OCI-M1 (cell line): Measurements from ENCODE around the gene WEE2.
"Not testable (repeated sequence)": the region's sequence is repeated elsewhere in the genome, so short reads cannot be mapped to it uniquely, and the experiment has no call there.

Experiments
- DNase-seq: peaks from one replicate; lab custom pipeline; 2025; lab: John Stamatoyannopoulos, UW

Gene WEE2

DNA sequence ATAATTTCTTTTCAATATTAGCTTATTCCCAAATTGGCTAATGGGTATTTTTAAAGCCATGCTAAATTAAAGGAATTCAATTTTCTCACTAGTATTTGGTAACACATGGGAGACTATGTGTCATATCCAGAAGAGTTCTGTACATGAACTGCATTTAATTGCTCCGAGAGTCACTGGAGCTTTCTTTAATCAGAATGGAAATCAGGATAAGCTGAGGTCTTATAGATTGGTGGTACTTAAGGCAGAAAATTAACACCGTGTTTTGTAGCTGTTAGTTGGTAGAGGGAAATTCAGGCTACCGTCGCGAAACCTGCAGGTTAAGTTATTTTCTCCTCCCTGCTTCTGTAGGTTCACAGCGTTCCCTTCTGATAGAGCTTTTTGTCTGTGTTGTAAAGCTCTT lies at the start of gene WEE2:
Gene WEE2 (plus strand): TSS at position 3 of the 400 bp plus-strand sequence. CDS start 406 bp downstream, outside the sequence.
- no peak for DNase-seq

DNA sequence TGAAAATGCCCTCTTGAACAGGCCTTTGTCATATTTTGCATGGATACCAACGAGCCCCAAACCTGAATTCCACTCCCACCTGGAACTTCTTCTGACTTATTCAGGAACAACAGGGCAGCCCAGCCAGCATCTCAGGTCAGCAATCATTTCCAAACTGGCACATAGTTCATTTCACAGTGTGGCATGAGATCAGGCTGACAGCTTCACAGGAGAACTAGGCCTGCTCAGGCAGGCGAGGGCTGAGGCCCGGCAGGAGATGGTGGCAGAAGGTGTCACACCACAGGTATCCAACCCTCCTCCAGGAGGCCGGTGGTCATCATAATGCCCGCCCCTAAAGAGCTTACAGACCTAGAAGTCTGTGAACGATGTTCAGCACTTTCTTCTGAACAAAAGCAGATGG lies 48.7 kb upstream of the WEE2 start:
- no peak for DNase-seq

DNA sequence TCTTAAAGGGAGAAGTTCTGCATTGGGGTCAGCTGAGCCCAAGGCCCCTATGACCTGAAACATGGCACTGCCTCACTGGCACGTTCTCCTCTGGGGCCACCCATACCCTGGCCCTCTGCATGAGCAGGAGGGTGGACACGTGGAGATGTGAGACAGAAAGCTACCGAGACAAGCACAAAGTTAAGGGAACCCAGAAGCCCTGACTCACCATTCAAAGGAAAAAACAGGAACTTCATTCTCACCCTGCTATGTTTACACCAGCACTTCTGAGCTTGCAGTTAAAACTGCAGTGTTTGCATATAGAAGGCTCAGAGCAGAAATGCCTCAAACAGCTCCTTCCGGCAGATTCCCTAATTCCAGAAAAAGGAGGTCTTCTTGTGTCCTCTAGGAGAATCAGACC lies 47.9 kb upstream of the WEE2 start:
- DNase-seq = peak; percentile 73

DNA sequence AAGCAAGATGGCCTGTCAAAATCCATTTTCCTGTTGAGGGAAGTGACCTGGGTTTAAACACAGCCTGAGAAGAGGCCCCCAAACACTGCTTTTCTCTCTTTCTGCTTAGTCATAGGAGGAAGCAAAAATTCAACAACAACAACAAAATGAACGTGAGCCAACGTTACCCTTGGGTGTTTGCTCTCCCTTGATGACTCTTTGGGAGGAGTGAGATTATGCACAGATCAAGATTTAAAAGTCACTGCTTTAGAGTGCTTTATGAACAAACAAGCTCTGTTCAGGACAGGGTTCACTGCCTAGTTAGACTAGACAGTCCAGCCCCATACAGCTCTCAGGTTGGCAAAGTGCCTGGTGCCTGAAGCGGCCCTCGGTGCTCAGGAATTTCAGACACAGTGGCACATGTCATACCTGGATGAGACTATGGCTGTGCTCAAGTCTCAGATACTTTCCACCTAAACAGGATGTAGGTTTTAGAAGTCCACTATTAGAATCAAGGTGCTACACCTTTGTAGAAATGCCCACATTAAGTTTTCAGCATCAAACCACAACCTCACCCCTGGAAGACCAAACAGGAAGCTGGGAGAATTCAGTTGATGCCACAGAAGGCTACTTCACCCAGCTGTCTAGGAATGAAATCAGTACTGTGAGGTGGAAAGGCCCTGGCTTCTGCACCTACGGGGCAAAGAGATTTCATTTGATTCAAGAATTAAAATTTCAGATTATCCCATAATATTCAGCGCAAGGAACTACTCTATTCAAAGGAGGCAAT lies 44.9 kb upstream of the WEE2 start:
- DNase-seq = peak; percentile 1

DNA sequence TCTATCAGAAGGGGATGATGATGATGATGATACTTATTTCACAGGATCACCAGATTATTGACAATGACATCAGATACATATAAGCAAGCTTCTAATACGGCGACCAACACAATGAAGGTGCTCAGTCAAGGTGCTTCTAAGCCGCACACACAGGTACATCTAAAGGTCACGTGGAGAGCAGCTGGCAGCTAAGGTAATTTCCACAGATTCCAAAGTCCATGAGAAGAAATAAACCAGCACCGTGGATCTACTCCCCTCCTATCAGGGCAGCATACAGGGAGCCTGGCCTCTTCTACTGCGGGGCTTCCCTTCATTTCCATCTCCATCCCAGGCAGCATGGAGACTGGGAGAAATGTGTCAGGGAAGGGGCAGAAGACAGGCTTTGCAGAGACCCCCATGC lies 43.7 kb upstream of the WEE2 start:
- DNase-seq = no peak

DNA sequence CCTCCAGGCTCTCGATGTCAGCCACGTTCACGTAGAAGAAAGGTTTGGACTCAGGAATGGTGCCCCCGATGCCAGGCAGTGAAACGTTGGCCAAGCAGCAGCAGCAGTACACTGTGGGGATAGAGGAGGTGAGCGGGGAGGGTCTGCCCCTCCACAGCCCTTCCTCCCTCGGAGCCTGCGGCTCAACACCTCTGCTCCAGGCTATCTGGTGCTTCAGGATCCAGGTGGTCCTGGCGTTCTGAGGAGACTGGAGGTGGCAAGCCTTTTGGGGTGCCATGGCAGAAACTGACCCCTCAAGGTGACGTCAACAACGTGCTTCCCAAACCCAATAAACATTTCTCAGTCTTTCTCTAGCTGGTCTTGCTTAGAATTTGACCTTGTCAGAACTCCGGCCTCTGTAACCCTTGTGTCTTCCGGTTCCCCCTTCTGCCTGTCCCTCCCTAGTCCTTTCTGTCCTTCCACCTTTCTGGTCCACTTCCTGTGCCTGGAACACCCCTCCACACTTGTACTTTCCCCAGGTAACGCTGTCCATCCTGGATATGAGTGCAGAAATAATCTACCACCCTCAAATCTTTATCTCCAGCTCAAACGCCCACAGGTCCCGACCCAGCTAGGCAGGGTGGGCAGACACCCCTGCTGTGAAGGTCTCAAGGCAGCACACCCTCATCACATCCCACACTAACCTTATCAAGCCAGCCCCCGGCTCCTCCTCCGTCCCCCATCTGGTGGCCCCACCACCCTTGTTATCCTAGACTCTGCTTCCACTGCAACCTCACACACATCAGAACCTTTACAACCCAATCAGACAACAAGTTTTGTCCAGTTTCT lies 42.7 kb upstream of the WEE2 start:
- no peak for DNase-seq

DNA sequence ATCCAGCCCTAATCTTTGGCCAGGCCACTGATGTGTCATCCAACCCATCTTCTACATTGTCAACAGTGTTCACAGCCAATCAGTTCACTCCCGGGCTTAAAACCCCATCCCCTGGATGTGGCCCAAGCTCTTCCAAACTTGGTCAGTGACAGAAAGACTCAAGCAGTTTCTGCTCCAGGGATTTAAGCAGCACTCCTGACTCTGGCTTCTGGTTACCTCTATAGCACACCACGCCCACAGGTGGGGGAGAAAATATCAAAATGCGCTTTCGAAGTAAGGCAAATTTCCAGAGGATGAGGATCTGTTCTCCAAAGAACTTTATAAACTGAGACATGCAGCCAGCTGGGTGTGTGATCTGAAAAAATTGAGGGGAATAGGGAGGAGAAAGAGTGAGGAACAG lies 42.1 kb upstream of the WEE2 start:
- no peak for DNase-seq

DNA sequence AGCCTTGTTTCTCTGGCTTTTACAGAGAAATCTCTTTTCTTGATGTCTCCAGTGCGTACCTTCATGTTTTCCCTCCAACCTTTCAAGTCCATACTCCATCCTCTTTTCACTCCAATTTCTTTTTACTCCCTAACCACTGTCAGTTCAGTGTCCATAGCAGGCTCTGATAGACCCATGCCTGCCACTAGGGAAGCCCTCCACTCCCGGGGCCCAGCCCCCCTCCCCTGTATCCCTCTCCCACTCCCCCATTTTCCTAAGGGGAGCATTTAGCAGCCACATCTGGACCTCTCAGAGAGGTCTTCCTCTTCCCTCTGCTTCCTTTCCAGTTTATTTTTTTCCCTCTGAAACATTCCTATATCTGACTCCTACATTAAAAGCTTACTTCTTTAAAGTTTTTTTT lies 39.3 kb upstream of the WEE2 start:
- no peak for DNase-seq

DNA sequence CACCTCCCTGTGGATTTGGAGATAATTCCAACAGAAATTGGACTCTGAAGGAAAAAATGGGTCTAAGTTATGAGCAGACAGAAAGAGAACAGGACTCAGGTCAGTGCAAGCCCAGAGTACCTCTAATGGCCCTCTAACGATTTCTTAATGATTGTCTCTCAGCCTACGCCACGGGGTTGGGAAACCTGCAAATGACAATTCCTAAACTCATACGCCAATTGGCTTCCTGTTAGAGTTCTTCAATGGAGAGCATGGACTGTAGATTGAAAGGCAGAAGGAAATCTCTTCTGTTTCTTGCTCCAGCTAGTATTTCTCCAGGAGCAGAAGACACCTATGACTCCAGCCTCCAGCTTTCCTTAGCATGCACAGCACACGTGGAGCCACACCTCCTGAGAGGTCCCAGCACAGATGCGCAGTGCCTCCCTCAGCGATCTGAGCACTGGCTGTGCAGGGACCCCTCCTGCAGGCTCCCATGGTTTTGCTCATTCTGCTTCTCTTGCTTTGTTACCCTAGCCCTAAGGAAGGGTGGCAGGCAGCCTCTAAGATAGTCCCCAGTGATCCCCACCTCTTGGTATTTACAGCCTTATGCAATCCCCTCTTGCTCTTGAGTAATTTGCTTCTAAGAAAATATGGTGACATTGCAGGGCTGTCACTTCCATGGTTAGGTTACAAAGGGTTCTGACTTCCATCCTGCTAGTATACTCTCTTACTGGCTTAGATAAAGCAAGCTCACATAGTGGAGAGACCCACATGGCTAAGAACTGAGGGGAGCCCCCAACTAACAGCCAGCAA lies 36.3 kb upstream of the WEE2 start:
- DNase-seq = peak; percentile 5

DNA sequence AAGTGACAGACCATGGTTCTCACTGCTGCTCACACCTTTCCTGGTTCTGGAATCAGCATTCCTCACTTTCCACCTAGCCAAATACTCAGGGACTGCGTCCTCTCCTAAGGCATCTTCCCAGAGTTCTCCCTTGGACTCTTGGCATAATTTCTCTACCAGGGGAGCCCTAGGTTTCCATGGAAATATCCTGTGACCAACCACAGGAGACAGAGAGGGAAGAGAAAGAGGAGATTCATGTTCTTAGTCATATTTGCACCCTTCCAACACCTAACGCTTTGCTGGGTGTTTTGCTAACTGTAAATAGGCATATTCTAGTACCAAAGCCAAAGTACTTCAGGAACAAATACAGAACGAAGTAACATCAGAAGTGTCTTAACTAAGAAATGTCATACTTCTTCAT lies 34.8 kb upstream of the WEE2 start:
- DNase-seq = no peak

DNA sequence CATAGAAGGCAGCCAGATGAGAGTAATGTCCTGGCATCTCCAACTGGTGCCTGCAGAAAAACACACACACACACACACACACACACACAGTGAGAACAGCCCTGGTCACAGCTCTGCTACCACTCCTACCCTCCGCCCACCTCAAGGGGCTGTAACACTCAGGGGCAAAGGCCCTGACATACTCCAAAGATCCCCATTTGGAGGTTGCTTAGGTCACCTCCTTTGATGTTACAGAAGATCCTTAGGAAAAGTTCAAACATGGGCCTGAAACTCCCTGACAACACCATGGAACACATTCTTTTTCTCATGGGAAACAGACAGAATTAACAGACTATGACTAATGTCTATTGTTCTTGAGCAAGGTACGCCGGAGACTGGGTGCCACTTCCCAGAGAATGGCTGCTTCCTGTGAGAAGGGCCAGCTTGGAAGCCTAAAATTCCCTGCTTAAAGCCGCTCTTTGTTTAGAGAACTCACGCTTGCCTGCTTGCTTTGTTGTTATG lies 33.9 kb upstream of the WEE2 start:
- no peak for DNase-seq

DNA sequence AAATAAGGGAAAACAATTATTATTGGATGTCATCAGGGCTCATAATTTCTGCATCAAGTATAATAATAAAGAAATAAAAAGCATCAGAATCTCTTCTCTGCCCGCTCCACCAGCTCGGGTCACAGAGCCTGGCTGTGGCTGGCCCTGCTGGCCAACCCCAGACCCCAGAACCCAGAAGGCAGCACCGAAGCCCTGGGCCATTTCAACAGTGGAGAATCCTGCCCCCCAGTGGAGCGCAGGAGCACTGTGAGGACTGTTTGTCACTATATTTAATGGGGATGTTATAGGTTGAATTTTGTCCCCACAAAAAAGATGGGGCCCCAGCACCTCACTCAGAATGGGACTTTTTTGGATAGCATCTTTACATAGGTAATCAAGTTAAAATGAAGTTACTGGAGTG lies 33.5 kb upstream of the WEE2 start:
- DNase-seq = peak; percentile 4

DNA sequence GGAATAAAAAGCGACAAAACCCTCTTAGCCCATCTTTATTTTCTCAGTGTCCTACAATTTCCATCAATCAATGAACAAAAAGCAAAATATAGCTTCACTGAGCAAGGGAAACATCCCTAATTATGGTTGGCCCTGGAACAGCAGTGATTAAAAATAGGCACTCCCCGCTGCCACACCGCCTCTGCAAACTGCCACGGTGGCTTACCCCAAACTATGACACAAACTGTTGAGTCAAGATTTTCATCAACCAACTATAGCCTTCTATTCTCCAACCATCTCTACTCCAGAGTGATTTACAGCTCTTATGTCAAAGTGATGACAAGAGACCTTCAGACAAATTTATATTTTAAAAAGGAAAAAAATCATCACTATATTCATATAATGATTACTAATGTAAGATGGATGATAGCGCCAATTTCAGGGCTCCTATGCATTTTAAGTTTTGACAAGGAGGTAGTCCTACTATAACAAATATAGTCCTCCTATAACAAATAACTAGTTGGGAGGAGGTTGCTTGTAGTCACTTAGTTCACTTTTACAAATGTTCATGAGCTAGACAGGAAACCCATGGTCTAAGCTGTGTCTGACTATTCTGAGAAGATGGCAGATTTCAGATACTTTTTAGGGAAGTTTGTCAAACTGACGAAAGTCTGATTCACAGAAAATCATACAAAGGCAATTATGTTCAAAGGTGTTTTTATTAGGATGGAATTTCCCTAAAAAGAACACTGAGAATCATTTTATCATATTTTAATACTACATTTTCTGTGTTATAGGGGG lies 32.5 kb upstream of the WEE2 start:
- peak; percentile 35 for DNase-seq

DNA sequence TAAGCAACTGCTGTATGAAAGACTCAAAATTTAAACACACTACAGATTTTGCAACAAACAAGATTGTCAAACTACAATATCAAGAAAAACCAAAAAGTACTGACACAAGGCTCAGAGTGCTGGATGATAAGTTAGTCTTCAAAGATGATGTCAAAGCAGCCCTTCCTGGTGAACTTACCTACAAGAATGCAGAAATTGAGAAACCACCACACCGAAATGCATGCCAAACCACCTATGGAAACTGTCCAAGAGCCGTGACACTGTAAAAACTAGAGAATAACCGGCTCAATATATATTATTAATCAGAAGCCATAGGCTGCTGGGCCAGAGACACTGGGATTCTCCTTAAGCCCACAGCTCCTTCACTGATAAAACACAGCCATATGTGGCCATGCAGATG lies 31.5 kb upstream of the WEE2 start:
- DNase-seq = no peak

DNA sequence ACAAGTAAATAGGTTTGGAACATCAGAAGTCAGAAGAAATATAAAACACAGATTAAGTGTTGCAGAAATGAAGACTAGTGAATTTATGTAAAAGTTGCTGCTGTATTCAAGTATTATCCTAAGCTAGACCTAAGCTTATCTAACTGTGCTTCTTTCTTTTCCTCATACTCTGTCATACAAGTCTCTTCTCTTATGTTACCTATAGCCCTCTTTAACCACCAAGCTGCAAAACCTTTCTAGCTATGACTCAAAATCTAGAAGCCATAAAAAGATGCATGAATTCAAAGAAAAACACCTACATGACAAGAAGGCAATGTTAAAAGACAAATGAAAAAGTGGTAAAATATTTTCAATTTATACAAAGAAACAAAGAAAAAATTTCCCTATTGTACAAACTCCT lies 29.1 kb upstream of the WEE2 start:
- no peak for DNase-seq

DNA sequence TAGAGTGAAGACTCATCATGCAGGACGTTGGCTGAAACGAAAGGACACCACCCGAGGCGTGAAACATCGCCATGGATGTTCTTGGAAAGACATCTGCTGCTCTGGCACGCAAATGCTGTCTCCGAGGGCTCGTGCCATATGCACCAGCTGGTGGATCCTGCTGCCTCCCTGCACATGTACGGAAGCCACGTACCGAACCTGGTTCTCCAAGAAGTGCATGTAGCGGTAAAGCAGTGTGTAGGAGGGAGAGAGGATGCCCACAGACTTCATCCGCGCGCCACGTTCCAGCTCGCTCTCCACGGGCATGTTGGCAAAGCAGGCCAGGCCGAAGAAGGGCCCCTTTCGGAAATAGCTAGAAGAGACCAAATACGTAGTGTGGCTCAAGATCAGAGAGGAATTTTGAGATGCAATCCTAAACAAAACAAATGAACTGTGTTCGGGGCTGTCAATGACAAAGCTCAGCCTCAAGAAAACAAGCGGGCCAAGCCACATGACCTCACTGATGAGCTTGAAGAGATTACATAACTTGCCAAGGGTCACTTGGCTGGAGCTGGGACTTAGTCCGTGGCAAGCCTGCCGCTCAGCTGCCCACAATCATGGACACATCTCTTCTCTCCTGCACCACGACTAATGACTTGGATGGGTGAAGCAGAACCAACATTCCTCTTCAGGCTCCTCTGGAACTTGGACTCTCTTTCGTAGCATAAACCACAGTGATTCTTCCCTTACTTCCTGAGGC lies 22.7 kb upstream of the WEE2 start:
- DNase-seq = no peak

DNA sequence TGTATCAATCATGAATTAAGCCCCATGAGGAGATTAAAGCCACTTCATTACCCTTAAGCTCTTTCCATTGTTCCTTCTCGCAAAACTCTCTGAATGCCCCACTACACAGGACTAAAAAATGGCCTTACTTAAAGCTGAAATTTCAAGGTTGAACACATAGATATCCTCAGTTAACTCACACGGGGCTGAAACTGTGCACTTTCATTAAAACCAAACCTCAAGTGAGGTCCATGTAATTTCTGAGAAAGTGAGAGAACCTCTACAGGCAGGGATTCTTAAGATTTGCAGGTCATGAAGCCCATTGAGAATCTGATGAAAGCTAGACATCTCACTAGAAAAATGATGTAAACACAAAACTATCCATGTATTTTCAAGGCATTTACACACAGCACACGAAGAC lies 22.1 kb upstream of the WEE2 start:
- no peak for DNase-seq

DNA sequence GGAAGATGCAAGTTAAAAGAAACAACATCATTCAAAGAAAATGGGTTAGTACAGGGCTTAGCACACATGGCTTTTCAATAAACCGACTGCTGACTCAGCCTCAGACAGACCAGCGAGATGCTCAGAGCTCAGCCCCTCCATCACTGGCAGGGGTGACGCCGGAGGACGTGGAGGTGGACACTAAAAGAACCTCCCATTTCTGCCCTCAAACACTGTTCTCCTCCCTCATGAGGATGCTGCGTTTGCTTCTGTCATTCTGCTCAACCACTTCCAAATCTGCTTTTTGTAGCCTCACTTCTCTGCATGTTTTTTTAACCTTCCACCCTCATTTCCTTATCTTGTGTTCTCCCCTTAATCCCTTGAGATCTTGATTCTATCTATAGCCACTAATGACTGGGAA lies 21.5 kb upstream of the WEE2 start:
- no peak for DNase-seq

DNA sequence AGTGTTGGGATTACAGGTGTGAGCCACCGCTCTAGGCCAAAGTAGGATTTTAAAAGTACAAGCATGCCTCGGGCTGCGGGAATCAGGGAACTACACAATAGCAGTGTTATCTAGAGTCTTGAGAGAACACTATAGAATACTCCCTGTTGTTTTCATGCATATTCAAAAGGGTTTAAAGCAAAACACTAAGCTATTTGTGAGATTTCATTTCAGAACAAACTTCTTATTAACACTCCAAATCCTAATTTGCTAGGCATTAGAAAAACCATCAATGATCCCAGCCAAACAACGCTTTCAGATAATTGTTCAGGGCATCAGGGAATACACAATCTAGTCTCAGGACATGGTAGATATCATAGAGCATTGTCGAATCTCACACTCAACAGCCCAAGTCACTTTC lies 20.1 kb upstream of the WEE2 start:
- DNase-seq = no peak

DNA sequence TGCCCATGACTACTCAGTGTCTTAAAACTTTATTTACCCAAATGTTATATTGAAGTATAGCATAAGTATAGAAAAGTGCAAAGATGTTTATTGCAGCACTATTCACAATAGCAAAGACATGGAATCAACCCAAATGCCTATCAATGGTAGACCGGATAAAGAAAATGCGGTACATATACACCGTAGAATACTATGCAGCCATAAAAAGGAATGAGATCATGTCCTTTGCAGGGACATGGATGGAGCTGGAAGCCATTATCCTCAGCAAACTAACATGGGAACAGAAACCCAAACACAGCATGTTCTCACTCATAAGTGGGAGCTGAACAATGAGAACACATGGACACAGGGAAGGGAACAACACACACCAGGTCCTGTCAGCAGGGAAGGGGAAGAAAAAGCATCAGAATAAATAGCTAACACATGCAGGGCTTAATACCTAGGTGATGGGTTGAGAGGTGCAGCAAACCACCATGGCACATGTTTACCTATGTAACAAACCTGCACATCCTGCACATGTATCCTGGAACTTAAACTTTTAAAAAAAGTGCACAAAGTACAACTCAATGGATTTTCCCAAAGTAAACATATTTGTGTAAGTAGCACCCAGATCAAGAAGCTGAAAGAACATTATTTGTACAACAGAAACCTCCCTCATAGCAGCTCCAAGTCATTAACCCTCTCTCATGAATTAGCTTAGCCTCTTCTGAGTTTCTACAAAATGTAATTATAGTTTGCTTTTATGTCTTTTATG lies 18.9 kb upstream of the WEE2 start:
- DNase-seq = not testable (repeated sequence)
